ENCODE results near the gene BTBD2. TPM values are rescaled to one million over a fixed set of nuclear protein-coding genes. Genes with fewer than 3 reads are reported as not detected.

The BTBD2 gene
- total RNA-seq, 1 experiment from 2014 or later, result 81.0 TPM

- Histone ChIP-seq H3K9me3 (ENCODE audit: insufficient read depth, low read depth) (no peaks in the 10 kb centered on the region), H3K27ac (no peak overlapping the region), H3K27me3 (ENCODE audit: insufficient read depth, low read depth) (no peaks in the 10 kb centered on the region), H3K4me1 (replicated peaks; ENCODE audit: insufficient read depth) (no peaks in the 10 kb centered on the region), H2AFZ (no peak overlapping the region), H3K4me3 (no peak overlapping the region), H3K36me3 (ENCODE audit: low read depth) (no peaks in the 10 kb centered on the region), H4K20me1 (ENCODE audit: insufficient read depth) (no peaks in the 10 kb centered on the region), H3K79me2 (ENCODE audit: low read depth) (no peaks in the 10 kb centered on the region), H3F3A (ENCODE audit: insufficient read depth, low read depth) (no peaks in the 10 kb centered on the region), H3K9me2 (ENCODE audit: insufficient read depth) (no peaks in the 10 kb centered on the region), H3K4me2 (no peak overlapping the region)
- no TSS peak for BruUV-seq (replicated peaks)
- POLR2A ChIA-PET (ENCODE audit: unreplicated experiment), result interaction anchor here (0.6 kb wide), 1 partner anchor 133 kb away, joined by 3 read pairs; no protein-coding TSS in a partner anchor
- CTCF ChIA-PET, result interaction anchor here (0.6 kb wide), 1 partner anchor 112 kb away, joined by 3 read pairs; no protein-coding TSS in a partner anchor
- intact Hi-C loops (cut with micrococcal nuclease; ENCODE audit: unreplicated experiment), result no loop called here
- no peak for TF ChIP-seq EZH2 (IDR thresholded peaks at IDR 0.05; ENCODE audit: low read depth)
- TF ChIP-seq, protein P1, sequence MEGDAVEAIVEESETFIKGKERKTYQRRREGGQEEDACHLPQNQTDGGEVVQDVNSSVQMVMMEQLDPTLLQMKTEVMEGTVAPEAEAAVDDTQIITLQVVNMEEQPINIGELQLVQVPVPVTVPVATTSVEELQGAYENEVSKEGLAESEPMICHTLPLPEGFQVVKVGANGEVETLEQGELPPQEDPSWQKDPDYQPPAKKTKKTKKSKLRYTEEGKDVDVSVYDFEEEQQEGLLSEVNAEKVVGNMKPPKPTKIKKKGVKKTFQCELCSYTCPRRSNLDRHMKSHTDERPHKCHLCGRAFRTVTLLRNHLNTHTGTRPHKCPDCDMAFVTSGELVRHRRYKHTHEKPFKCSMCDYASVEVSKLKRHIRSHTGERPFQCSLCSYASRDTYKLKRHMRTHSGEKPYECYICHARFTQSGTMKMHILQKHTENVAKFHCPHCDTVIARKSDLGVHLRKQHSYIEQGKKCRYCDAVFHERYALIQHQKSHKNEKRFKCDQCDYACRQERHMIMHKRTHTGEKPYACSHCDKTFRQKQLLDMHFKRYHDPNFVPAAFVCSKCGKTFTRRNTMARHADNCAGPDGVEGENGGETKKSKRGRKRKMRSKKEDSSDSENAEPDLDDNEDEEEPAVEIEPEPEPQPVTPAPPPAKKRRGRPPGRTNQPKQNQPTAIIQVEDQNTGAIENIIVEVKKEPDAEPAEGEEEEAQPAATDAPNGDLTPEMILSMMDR (conservative IDR thresholded peaks at IDR 0.05), result no peak
- DNase-seq, result no peak
These were observed 6.1 kb upstream of the BTBD2 start for GRCh38 chr19:2021453-2022140.

- Histone ChIP-seq H3K27me3 (ENCODE audit: insufficient read depth, low read depth) (no peaks in the 10 kb centered on the region), H3K36me3 (ENCODE audit: low read depth) (no peaks in the 10 kb centered on the region), H3F3A (ENCODE audit: insufficient read depth, low read depth) (no peaks in the 10 kb centered on the region), H2AFZ (no peak overlapping the region), H3K4me3 (no peak overlapping the region), H3K4me2 (no peak overlapping the region), H3K4me1 (replicated peaks; ENCODE audit: insufficient read depth) (no peaks in the 10 kb centered on the region; the same call in 1 of the 2 replicates), H4K20me1 (ENCODE audit: insufficient read depth) (no peaks in the 10 kb centered on the region), H3K27ac (no peak overlapping the region), H3K79me2 (ENCODE audit: low read depth) (peaks cover 12% of the 10 kb centered on the region), H3K9me3 (ENCODE audit: insufficient read depth, low read depth) (no peaks in the 10 kb centered on the region), H3K9me2 (ENCODE audit: insufficient read depth) (no peaks in the 10 kb centered on the region)
- BruUV-seq (replicated peaks), result no TSS peak
- POLR2A ChIA-PET (ENCODE audit: unreplicated experiment), result no interaction called here
- CTCF ChIA-PET, result interaction anchor here (0.6 kb wide), 2 partner anchors 109 to 413 kb away, joined by 7 to 13 read pairs; no protein-coding TSS in a partner anchor
- no peak for DNase-seq
- intact Hi-C loops (cut with micrococcal nuclease; ENCODE audit: unreplicated experiment), result loop anchor here (1.0 to 10.0 kb wide), 3 partner anchors 42 to 136 kb away; partner anchors contain the start of gene AP3D1
- no peak for TF ChIP-seq EZH2 (IDR thresholded peaks at IDR 0.05; ENCODE audit: low read depth)
- TF ChIP-seq, protein P1 (conservative IDR thresholded peaks at IDR 0.05), result no peak
These were observed 3.2 kb upstream of the BTBD2 start for GRCh38 chr19:2018752-2019151.

DNA sequence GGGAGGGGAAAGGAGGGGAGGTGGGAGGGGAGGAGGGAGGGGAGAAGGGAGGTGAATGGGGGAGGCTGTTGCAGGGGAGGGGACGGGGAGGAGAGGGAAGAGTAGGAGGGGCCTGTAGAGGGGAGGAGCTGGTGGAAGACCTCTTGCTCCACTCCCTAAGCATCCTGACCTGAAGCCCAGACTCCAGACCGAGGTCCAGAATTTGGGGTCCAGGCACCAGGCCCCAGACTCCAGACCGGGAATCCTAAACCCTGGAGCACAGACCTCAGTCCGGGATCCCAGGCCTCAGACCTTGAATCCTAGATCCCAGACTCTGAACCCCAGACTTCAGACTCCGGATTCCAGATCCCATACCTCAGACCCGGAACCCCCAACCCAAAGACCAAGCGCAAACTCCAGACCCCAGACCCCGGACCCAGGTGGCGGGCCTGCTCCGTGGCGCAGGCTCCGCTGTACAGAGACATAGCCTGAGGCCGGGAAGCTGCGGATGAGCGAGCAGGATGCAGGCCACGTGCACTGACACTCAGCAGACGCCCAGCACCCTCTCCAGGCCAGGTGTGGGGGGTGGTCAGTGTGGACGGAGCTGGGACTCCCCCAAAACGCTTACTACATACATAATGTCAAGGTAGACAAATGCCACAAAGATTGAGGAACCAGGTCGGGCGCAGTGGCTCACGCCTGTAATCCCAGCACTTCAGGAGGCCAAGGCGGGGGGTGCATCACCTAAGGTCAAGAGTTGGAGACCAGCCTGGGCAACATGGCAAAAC lies 710 bp upstream of the BTBD2 start:
- BruUV-seq (replicated peaks), result no TSS peak
- no peaks in the 10 kb centered on the region; the same call in 1 of the 2 replicates for H3K4me1 ChIP-seq (replicated peaks; ENCODE audit: insufficient read depth)
- ChIA-PET CTCF (no interaction called here), POLR2A (ENCODE audit: unreplicated experiment) (interaction anchor here (0.6 to 0.7 kb wide), 2 partner anchors 139 to 1151 kb away, joined by 3 to 4 read pairs; no protein-coding TSS in a partner anchor)
- no peak overlapping the region for H3K4me3 ChIP-seq
- 0 out of 2 replicates have a peak overlapping the region, but pooled peaks have one; percentile 28 for H3K4me2 ChIP-seq
- no peak overlapping the region for H2AFZ ChIP-seq
- no peaks in the 10 kb centered on the region for H4K20me1 ChIP-seq (ENCODE audit: insufficient read depth)
- H3K9me3 ChIP-seq (ENCODE audit: insufficient read depth, low read depth), result no peaks in the 10 kb centered on the region
- peaks cover 15% of the 10 kb centered on the region for H3K79me2 ChIP-seq (ENCODE audit: low read depth)
- TF ChIP-seq, protein P1 (conservative IDR thresholded peaks at IDR 0.05), result no peak
- TF ChIP-seq EZH2 (IDR thresholded peaks at IDR 0.05; ENCODE audit: low read depth), result no peak
- H3K9me2 ChIP-seq (ENCODE audit: insufficient read depth), result no peaks in the 10 kb centered on the region
- no peaks in the 10 kb centered on the region for H3K27me3 ChIP-seq (ENCODE audit: insufficient read depth, low read depth)
- intact Hi-C loops (cut with micrococcal nuclease; ENCODE audit: unreplicated experiment), result loop anchor here (10.0 kb wide), 1 partner anchor 139 kb away; the partner anchor contains the start of gene AP3D1
- no peak overlapping the region for H3K27ac ChIP-seq
- H3F3A ChIP-seq (ENCODE audit: insufficient read depth, low read depth), result no peaks in the 10 kb centered on the region
- peak; percentile 44 to 57 for DNase-seq
- no peaks in the 10 kb centered on the region for H3K36me3 ChIP-seq (ENCODE audit: low read depth)
